HEK293T (cell line): ENCODE data around the gene KLHDC10.

Experiments
- CTCF ChIA-PET: fragments of 350-600 bp; formaldehyde crosslinking; extraction: SDS; loops from one replicate; lab custom pipeline; 2021; ENCODE audit warnings: antibody characterized with exemption, inconsistent platforms; lab: Yijun Ruan, JAX
- POLR2A ChIA-PET: fragments of 350-600 bp; formaldehyde crosslinking; extraction: SDS; loops from one replicate; lab custom pipeline; 2020; ENCODE audit warnings: antibody characterized with exemption, inconsistent platforms; lab: Yijun Ruan, JAX
- DNase-seq: peaks from one replicate; pipeline ENCODE4 v3.0.0; 2012; ENCODE audit warnings: mixed read lengths; ENCODE audit errors: extremely low spot score
- ARNT ChIP-seq: fragments of 450-650 bp; IDR thresholded peaks from 2 replicates; pipeline ENCODE4 v1.6.1; 2017; ENCODE audit warnings: mild to moderate bottlenecking
- BHLHE40 ChIP-seq: fragments of 450-650 bp; IDR thresholded peaks from 2 replicates; pipeline ENCODE4 v1.6.1; 2016; ENCODE audit warnings: mild to moderate bottlenecking, moderate library complexity, borderline replicate concordance
- CTBP1 ChIP-seq: fragments of 450-650 bp; IDR thresholded peaks from 2 replicates; pipeline ENCODE4 v1.6.1; 2016; ENCODE audit warnings: borderline replicate concordance
- ELF4 ChIP-seq: fragments of 450-650 bp; IDR thresholded peaks from 2 replicates; pipeline ENCODE4 v1.6.1; 2017; ENCODE audit warnings: antibody characterized with exemption
- FOXA1 ChIP-seq: fragments of 450-650 bp; IDR thresholded peaks from 2 replicates; pipeline ENCODE4 v1.6.1; 2016; ENCODE audit warnings: mild to moderate bottlenecking
- FOXK2 ChIP-seq: fragments of 450-650 bp; IDR thresholded peaks from 2 replicates; pipeline ENCODE4 v1.6.1; 2016; ENCODE audit warnings: mild to moderate bottlenecking
- FOXM1 ChIP-seq: fragments of 450-650 bp; IDR thresholded peaks from 2 replicates; pipeline ENCODE4 v1.6.1; 2017; ENCODE audit warnings: mild to moderate bottlenecking, borderline replicate concordance
- HDGF ChIP-seq: fragments of 450-650 bp; IDR thresholded peaks from 2 replicates; pipeline ENCODE4 v1.6.1; 2017; ENCODE audit warnings: antibody characterized with exemption, borderline replicate concordance
- L3MBTL2 ChIP-seq: fragments of 450-650 bp; conservative IDR thresholded peaks from 2 replicates; pipeline ENCODE4 v1.6.1; 2016; ENCODE audit warnings: mild to moderate bottlenecking
- LEF1 ChIP-seq: fragments of 450-650 bp; IDR thresholded peaks from 2 replicates; pipeline ENCODE4 v1.6.1; 2017; ENCODE audit warnings: mild to moderate bottlenecking, borderline replicate concordance
- NFRKB ChIP-seq: fragments of 450-650 bp; IDR thresholded peaks from 2 replicates; pipeline ENCODE4 v1.6.1; 2016; ENCODE audit warnings: mild to moderate bottlenecking, moderate library complexity
- PKNOX1 ChIP-seq: fragments of 450-650 bp; IDR thresholded peaks from 2 replicates; pipeline ENCODE4 v1.6.1; 2016
- SP1 ChIP-seq: fragments of 450-650 bp; IDR thresholded peaks from 2 replicates; pipeline ENCODE4 v1.6.1; 2017
- SUZ12 ChIP-seq: fragments of 450-650 bp; IDR thresholded peaks from 2 replicates; pipeline ENCODE4 v1.6.1; 2016; ENCODE audit warnings: mild to moderate bottlenecking
- TARDBP ChIP-seq: fragments of 450-650 bp; IDR thresholded peaks from 2 replicates; pipeline ENCODE4 v1.6.1; 2016
- ZNF384 ChIP-seq: fragments of 450-650 bp; IDR thresholded peaks from 2 replicates; pipeline ENCODE4 v1.6.1; 2016

The KLHDC10 gene

GRCh38 chr7:130151591-130152492 is 81.5 kb downstream of the KLHDC10 start:
- ChIA-PET POLR2A (no interaction called here), CTCF (no interaction called here)
- DNase-seq, result no peak
- no peak for TF ChIP-seq ARNT
- TF ChIP-seq PKNOX1, result no peak
- TF ChIP-seq SP1, result no peak
- peak; percentile 50; the same call in 1 of the 2 replicates for TF ChIP-seq TARDBP
- no peak for TF ChIP-seq FOXA1
- no peak for TF ChIP-seq SUZ12

- ChIA-PET CTCF (no interaction called here), POLR2A (no interaction called here)
- TF ChIP-seq FOXA1, result no peak
- TF ChIP-seq SUZ12, result no peak
- no peak for TF ChIP-seq ARNT
- peak; percentile 51; the same call in 1 of the 2 replicates for TF ChIP-seq TARDBP
- TF ChIP-seq L3MBTL2, result no peak
- no peak for TF ChIP-seq CTBP1
- DNase-seq, result no peak
Observed at GRCh38 chr7:130152493-130153210, 82.3 kb downstream of the KLHDC10 start.

- ChIA-PET POLR2A (no interaction called here), CTCF (no interaction called here)
- no peak for DNase-seq
- TF ChIP-seq BHLHE40, result no peak
- no peak for TF ChIP-seq FOXM1
- no peak for TF ChIP-seq FOXK2
- no peak for TF ChIP-seq SUZ12
- no peak for TF ChIP-seq CTBP1
- TF ChIP-seq TARDBP, result no peak
- no peak for TF ChIP-seq FOXA1
- TF ChIP-seq L3MBTL2, result no peak
- TF ChIP-seq NFRKB, result no peak
- no peak for TF ChIP-seq ARNT
- TF ChIP-seq LEF1, result no peak
- TF ChIP-seq SP1, result no peak
Observed at GRCh38 chr7:130153211-130153908, 83.0 kb downstream of the KLHDC10 start.

GRCh38 chr7:130154131-130154500 is 83.8 kb downstream of the KLHDC10 start:
- CTCF ChIA-PET, result no interaction called here
- no peak for DNase-seq
- TF ChIP-seq SUZ12 (no peak), BHLHE40 (no peak), FOXM1 (no peak), LEF1 (no peak), ELF4 (no peak), CTBP1 (no peak), ARNT (no peak), PKNOX1 (no peak), FOXK2 (no peak), FOXA1 (no peak), NFRKB (no peak), SP1 (no peak), ZNF384 (no peak), HDGF (no peak), TARDBP (no peak), L3MBTL2 (no peak)
- POLR2A ChIA-PET, result no interaction called here

GRCh38 chr7:130154501-130155317 is 84.4 kb downstream of the KLHDC10 start:
- CTCF ChIA-PET, result no interaction called here
- TF ChIP-seq LEF1 (no peak), PKNOX1 (no peak), ZNF384 (no peak), ARNT (no peak), TARDBP (no peak), CTBP1 (no peak), SUZ12 (no peak), L3MBTL2 (no peak), FOXM1 (no peak), FOXA1 (no peak), ELF4 (no peak), FOXK2 (no peak), SP1 (no peak), HDGF (no peak), BHLHE40 (no peak), NFRKB (no peak)
- POLR2A ChIA-PET, result no interaction called here
- DNase-seq, result peak; percentile 36
